Measurements from ENCODE around the gene C11orf71.

C11orf71 gene

DNA sequence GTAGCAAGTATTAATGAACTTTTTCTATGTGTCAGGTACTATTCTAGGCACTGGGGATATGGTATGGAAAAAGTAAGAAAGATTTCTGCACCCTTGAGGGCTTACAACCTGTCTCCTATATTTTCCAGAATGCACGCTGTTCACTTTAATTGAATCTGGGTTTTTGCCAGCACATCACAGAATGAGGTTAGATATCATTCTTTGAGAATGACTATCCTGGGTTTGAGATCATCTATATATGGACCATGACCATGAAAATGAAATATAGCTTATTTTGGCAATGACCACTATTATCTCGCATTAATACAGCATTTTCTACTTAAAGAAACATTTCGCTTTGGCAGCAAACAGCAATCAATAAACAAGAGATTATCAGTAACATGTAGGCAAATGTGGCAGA is 46.9 kb downstream of the C11orf71 start:
- DNase-seq = no peak

- DNase-seq = no peak
Measured at GRCh38 chr11:114350022-114350421, 50.3 kb downstream of the C11orf71 start.

Measured in NCI-H526 treated with DMSO at 0.1 percent for 48 hours (cell line).